ENCODE data around the gene MID1IP1. TPM values are rescaled to one million over a fixed set of nuclear protein-coding genes. Genes with fewer than 3 reads are reported as not detected.

MID1IP1 gene
- total and polyA plus RNA-seq, 10 of the 15 experiments (the other 5 are each of a cell fraction or from before 2014, with no cell fraction given): 0.21 to 62.2 (median 14.6) TPM

DNA sequence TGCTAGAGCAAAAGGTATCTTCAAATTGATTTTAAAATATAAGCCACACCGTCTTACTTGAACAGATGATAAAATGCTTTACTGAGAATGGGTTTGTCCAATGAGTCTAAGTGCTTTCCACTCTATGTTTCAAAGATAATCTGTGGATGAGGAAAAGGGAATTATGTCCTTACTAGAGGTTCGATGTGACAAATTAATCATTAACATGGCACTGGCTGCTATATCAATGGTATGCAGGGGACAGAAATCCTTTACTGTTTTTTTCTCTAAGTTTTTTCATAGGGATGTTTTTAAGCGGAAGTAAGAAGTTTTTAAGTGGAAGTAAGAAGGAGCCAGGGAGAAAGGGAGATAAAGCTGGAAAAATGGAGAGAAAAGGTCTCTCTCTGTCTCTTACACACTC, 38.0 kb downstream of the MID1IP1 start:
- Histone ChIP-seq H3K36me3 (ENCODE audit: control insufficient read depth in 2 of 2, insufficient read depth in 2 of 2, low read length in 1 of 2) (no peaks in the 10 kb centered on the region), H3K9me3 (replicated peaks; ENCODE audit: control insufficient read depth, insufficient read depth, low read length) (no peaks in the 10 kb centered on the region), H3K4me1 (ENCODE audit: control insufficient read depth, insufficient read depth, low read length) (no peaks in the 10 kb centered on the region), H4K20me1 (ENCODE audit: control insufficient read depth, insufficient read depth) (no peaks in the 10 kb centered on the region), H3K79me2 (ENCODE audit: control insufficient read depth, insufficient read depth, low read length) (no peaks in the 10 kb centered on the region), H3K27me3 (replicated peaks in 1 of 2; ENCODE audit: control insufficient read depth in 2 of 2, insufficient read depth in 2 of 2, low read length in 1 of 2) (no peaks in the 10 kb centered on the region), H2AFZ (ENCODE audit: control insufficient read depth, low read depth, low read length) (no peak overlapping the region), H3K27ac (ENCODE audit: control insufficient read depth, insufficient read depth) (no peak overlapping the region), H3K4me2 (ENCODE audit: control insufficient read depth, insufficient read depth) (no peak overlapping the region), H3K4me3 (no peak overlapping the region), H3K9ac (ENCODE audit: control insufficient read depth, insufficient read depth, low read length) (no peak overlapping the region)
- ChIA-PET CTCF (no interaction called here), RAD21 (ENCODE audit: unreplicated experiment) (no interaction called here), SMC1A (ENCODE audit: uncharacterized antibody, unreplicated experiment) (no interaction called here), POLR2A (no interaction called here)
- WGBS (ENCODE audit: insufficient coverage, insufficient replicate concordance, low lambda C conversion rate, missing lambda C conversion rate): 39% methylated on average over 3 of the region's 3 CpGs
- in situ Hi-C loops (cut with MboI): no loop called here
- DNase-seq (ENCODE audit: low read depth, low spot score): no peak
- no TSS peak for BruUV-seq (replicated peaks)
- TF ChIP-seq ZBTB40 (IDR thresholded peaks at IDR 0.05; ENCODE audit: borderline replicate concordance) (no peak), EP300 (IDR thresholded peaks at IDR 0.05; ENCODE audit: borderline replicate concordance in 1 of 2, control insufficient read depth in 1 of 2, low read depth in 2 of 2, low read length in 2 of 2) (no peak), CHD1 (IDR thresholded peaks at IDR 0.05; ENCODE audit: low read depth, low read length) (no peak), MYB (IDR thresholded peaks at IDR 0.05; ENCODE audit: borderline replicate concordance, low read depth, low read length) (no peak), IKZF2 (IDR thresholded peaks at IDR 0.05) (no peak), NR2C1 (IDR thresholded peaks at IDR 0.05) (no peak), ZNF384 (IDR thresholded peaks at IDR 0.05; ENCODE audit: borderline replicate concordance, low read depth, low read length) (no peak), NFIC (IDR thresholded peaks at IDR 0.05; ENCODE audit: low read depth, low read length) (no peak), SREBF1 (IDR thresholded peaks at IDR 0.05; ENCODE audit: low read length) (no peak), HDGF (IDR thresholded peaks at IDR 0.05) (no peak), CHD2 (IDR thresholded peaks at IDR 0.05; ENCODE audit: borderline replicate concordance, low read depth, low read length) (no peak), NRF1 (conservative IDR thresholded peaks at IDR 0.05; ENCODE audit: low read depth, low read length) (no peak)
- TF ChIP-seq, protein P1, sequence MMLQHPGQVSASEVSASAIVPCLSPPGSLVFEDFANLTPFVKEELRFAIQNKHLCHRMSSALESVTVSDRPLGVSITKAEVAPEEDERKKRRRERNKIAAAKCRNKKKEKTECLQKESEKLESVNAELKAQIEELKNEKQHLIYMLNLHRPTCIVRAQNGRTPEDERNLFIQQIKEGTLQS (IDR thresholded peaks at IDR 0.05; ENCODE audit: borderline replicate concordance, extremely low read depth, low read depth, low read length): no peak
- TF ChIP-seq, protein P2, sequence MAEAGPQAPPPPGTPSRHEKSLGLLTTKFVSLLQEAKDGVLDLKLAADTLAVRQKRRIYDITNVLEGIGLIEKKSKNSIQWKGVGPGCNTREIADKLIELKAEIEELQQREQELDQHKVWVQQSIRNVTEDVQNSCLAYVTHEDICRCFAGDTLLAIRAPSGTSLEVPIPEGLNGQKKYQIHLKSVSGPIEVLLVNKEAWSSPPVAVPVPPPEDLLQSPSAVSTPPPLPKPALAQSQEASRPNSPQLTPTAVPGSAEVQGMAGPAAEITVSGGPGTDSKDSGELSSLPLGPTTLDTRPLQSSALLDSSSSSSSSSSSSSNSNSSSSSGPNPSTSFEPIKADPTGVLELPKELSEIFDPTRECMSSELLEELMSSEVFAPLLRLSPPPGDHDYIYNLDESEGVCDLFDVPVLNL (IDR thresholded peaks at IDR 0.05; ENCODE audit: low read depth, low read length): no peak
- no peak for ATAC-seq
- intact Hi-C loops (cut with micrococcal nuclease; ENCODE audit: unreplicated experiment): no loop called here
- FAIRE-seq: no peak
